ENCODE results near the gene MAPK11. TPM values are rescaled to one million over a fixed set of nuclear protein-coding genes. Genes with fewer than 3 reads are reported as not detected.
A peak's percentile ranks its signal among the peaks of the same experiment; 100 is the strongest.

MAPK11 gene
- total and polyA plus RNA-seq, 2 donors (not counting 1 experiment from before 2014, with no cell fraction given): 2.6 to 7.6 TPM

GRCh38 chr22:50282361-50283155 lies 12.4 kb upstream of the MAPK11 start:
- DNase-seq (ENCODE audit: low read depth in 2 of 2): peak; percentile 48 to 86
- Histone ChIP-seq H3K79me2 (ENCODE audit: control insufficient read depth, insufficient read depth, low read length) (peaks cover 6% of the 10 kb centered on the region), H3K4me3 (replicated peaks in 1 of 4; ENCODE audit: control extremely low read depth in 1 of 4, insufficient read depth in 1 of 4, low read depth in 3 of 4, low read length in 4 of 4) (no peak overlapping the region), H3K4me1 (ENCODE audit: control insufficient read depth, extremely low read depth, insufficient read depth, low read length) (peaks cover 5% of the 10 kb centered on the region), H4K20me1 (ENCODE audit: control insufficient read depth, extremely low read depth, insufficient read depth, low read length) (no peaks in the 10 kb centered on the region), H3K9me3 (ENCODE audit: control insufficient read depth, insufficient read depth, low read depth, low read length) (no peaks in the 10 kb centered on the region), H3K4me2 (ENCODE audit: extremely low read depth, insufficient read depth, low read length) (no peak overlapping the region), H3K36me3 (ENCODE audit: control insufficient read depth, insufficient read depth, low read length) (peaks cover 74% of the 10 kb centered on the region), H3K27me3 (ENCODE audit: control insufficient read depth, insufficient read depth, low read length) (no peaks in the 10 kb centered on the region), H2AFZ (ENCODE audit: low read length) (no peak overlapping the region), H3K27ac (ENCODE audit: insufficient read depth, low read length) (peak overlapping the region; percentile 8), H3K9ac (ENCODE audit: insufficient read depth, low read length) (no peak overlapping the region)
- TF ChIP-seq, protein P1, sequence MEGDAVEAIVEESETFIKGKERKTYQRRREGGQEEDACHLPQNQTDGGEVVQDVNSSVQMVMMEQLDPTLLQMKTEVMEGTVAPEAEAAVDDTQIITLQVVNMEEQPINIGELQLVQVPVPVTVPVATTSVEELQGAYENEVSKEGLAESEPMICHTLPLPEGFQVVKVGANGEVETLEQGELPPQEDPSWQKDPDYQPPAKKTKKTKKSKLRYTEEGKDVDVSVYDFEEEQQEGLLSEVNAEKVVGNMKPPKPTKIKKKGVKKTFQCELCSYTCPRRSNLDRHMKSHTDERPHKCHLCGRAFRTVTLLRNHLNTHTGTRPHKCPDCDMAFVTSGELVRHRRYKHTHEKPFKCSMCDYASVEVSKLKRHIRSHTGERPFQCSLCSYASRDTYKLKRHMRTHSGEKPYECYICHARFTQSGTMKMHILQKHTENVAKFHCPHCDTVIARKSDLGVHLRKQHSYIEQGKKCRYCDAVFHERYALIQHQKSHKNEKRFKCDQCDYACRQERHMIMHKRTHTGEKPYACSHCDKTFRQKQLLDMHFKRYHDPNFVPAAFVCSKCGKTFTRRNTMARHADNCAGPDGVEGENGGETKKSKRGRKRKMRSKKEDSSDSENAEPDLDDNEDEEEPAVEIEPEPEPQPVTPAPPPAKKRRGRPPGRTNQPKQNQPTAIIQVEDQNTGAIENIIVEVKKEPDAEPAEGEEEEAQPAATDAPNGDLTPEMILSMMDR (conservative IDR thresholded peaks at IDR 0.05 in 1 of 2, IDR thresholded peaks at IDR 0.05 in 1 of 2; ENCODE audit: low read depth in 1 of 2, low read length in 2 of 2): no peak
- no peak for TF ChIP-seq EZH2 (IDR thresholded peaks at IDR 0.05; ENCODE audit: low read length, missing control alignments)

- H3K4me3 ChIP-seq (replicated peaks in 1 of 4; ENCODE audit: control extremely low read depth in 1 of 4, insufficient read depth in 1 of 4, low read depth in 3 of 4, low read length in 4 of 4): no peak overlapping the region
- peaks cover 6% of the 10 kb centered on the region for H3K79me2 ChIP-seq (ENCODE audit: control insufficient read depth, insufficient read depth, low read length)
- H3K27me3 ChIP-seq (ENCODE audit: control insufficient read depth, insufficient read depth, low read length): no peaks in the 10 kb centered on the region
Measured at GRCh38 chr22:50281957-50282356, 11.8 kb upstream of the MAPK11 start.

GRCh38 chr22:50281384-50281760 lies 11.2 kb upstream of the MAPK11 start:
- no peak overlapping the region for H3K4me3 ChIP-seq (replicated peaks in 1 of 4; ENCODE audit: control extremely low read depth in 1 of 4, insufficient read depth in 1 of 4, low read depth in 3 of 4, low read length in 4 of 4)
- H4K20me1 ChIP-seq (ENCODE audit: control insufficient read depth, extremely low read depth, insufficient read depth, low read length): no peaks in the 10 kb centered on the region
- no peaks in the 10 kb centered on the region for H3K9me3 ChIP-seq (ENCODE audit: control insufficient read depth, insufficient read depth, low read depth, low read length)
- no peak overlapping the region for H3K9ac ChIP-seq (ENCODE audit: insufficient read depth, low read length)
- H3K27me3 ChIP-seq (ENCODE audit: control insufficient read depth, insufficient read depth, low read length): no peaks in the 10 kb centered on the region
- peaks cover 5% of the 10 kb centered on the region for H3K4me1 ChIP-seq (ENCODE audit: control insufficient read depth, extremely low read depth, insufficient read depth, low read length)
- no peak overlapping the region for H3K4me2 ChIP-seq (ENCODE audit: extremely low read depth, insufficient read depth, low read length)
- peaks cover 6% of the 10 kb centered on the region for H3K79me2 ChIP-seq (ENCODE audit: control insufficient read depth, insufficient read depth, low read length)
- DNase-seq (ENCODE audit: low read depth in 2 of 2): no peak
- TF ChIP-seq, protein P1 (conservative IDR thresholded peaks at IDR 0.05 in 1 of 2, IDR thresholded peaks at IDR 0.05 in 1 of 2; ENCODE audit: low read depth in 1 of 2, low read length in 2 of 2): no peak
- TF ChIP-seq EZH2 (IDR thresholded peaks at IDR 0.05; ENCODE audit: low read length, missing control alignments): no peak
- H3K27ac ChIP-seq (ENCODE audit: insufficient read depth, low read length): no peak overlapping the region
- H2AFZ ChIP-seq (ENCODE audit: low read length): no peak overlapping the region
- peaks cover 76% of the 10 kb centered on the region for H3K36me3 ChIP-seq (ENCODE audit: control insufficient read depth, insufficient read depth, low read length)

More at GRCh38 chr22:50281957-50282356, 11.8 kb upstream of the MAPK11 start:
- peaks cover 5% of the 10 kb centered on the region for H3K4me1 ChIP-seq (ENCODE audit: control insufficient read depth, extremely low read depth, insufficient read depth, low read length)
- no peaks in the 10 kb centered on the region for H4K20me1 ChIP-seq (ENCODE audit: control insufficient read depth, extremely low read depth, insufficient read depth, low read length)
- no peak for TF ChIP-seq EZH2 (IDR thresholded peaks at IDR 0.05; ENCODE audit: low read length, missing control alignments)
- TF ChIP-seq, protein P1 (conservative IDR thresholded peaks at IDR 0.05 in 1 of 2, IDR thresholded peaks at IDR 0.05 in 1 of 2; ENCODE audit: low read depth in 1 of 2, low read length in 2 of 2): no peak
- peak overlapping the region; percentile 8 for H3K27ac ChIP-seq (ENCODE audit: insufficient read depth, low read length)
- no peaks in the 10 kb centered on the region for H3K9me3 ChIP-seq (ENCODE audit: control insufficient read depth, insufficient read depth, low read depth, low read length)
- no peak overlapping the region for H3K4me2 ChIP-seq (ENCODE audit: extremely low read depth, insufficient read depth, low read length)
- DNase-seq (ENCODE audit: low read depth in 2 of 2): peak in 1 of 2 donors; percentile 23
- no peak overlapping the region for H3K9ac ChIP-seq (ENCODE audit: insufficient read depth, low read length)
- peaks cover 74% of the 10 kb centered on the region for H3K36me3 ChIP-seq (ENCODE audit: control insufficient read depth, insufficient read depth, low read length)
- H2AFZ ChIP-seq (ENCODE audit: low read length): no peak overlapping the region

Measured in fibroblast of lung (primary cell).